Esophagus squamous epithelium (tissue), 5 donors: Measurements from ENCODE around the gene DSCAML1. TPM values are rescaled to one million over a fixed set of nuclear protein-coding genes. Genes with fewer than 3 reads are reported as not detected.

Experiments
- DNase-seq: peaks from one replicate; lab custom pipeline; 2025; lab: John Stamatoyannopoulos, UW
- H3K27ac ChIP-seq, 4 donors: fragments of 200-600 bp; sonication (generic); one replicate each; pipeline ENCODE4 v1.5.1; 2016 to 2019; ENCODE audit warnings: mild to moderate bottlenecking in 1 of 4
- H3K27me3 ChIP-seq, 4 donors: fragments of 200-600 bp; sonication (generic); 1 replicate in 3 of 4; 2 replicates in 1 of 4; pipeline versions ENCODE4 v1.5.1 to v1.6.0; 2017 to 2021; ENCODE audit warnings: antibody characterized with exemption in 1 of 4
- H3K36me3 ChIP-seq, 3 donors: fragments of 200-600 bp; sonication (generic); one replicate each; pipeline ENCODE4 v1.5.1; 2016 to 2019
- H3K4me1 ChIP-seq, 3 donors: fragments of 200-600 bp; sonication (generic); one replicate each; pipeline ENCODE4 v1.5.1; 2017 to 2019
- H3K4me3 ChIP-seq, 4 donors: fragments of 200-600 bp; sonication (generic); 1 replicate in 3 of 4; 2 replicates in 1 of 4; pipeline ENCODE4 v1.5.1; 2016 to 2019; ENCODE audit warnings: mild to moderate bottlenecking in 2 of 4, moderate library complexity in 1 of 4
- H3K9me3 ChIP-seq, 3 donors: fragments of 200-600 bp; sonication (generic); one replicate each; pipeline ENCODE4 v1.5.1; 2016 to 2019
- POLR2A ChIP-seq, 4 donors: fragments of 450-650 bp; IDR thresholded peaks; one replicate each; pipeline ENCODE4 v1.6.1; 2017; ENCODE audit warnings: antibody characterized with exemption in 4 of 4, mild to moderate bottlenecking in 4 of 4, moderate library complexity in 3 of 4
- WGBS, 2 donors: methylation state at CpG; one replicate each; pipeline ENCODE4 v1.1.5; 2018; 5-methylcytosine and 5-hydroxymethylcytosine counted together
- intact Hi-C: fragments of 100-400 bp; cut with DNase I; formaldehyde crosslinking; loops from one replicate; pipeline ENCODE4 v1.15.0; 2022
- total RNA-seq, 4 donors: library from RNA; depleted of rRNA; stranded (reverse); fragments of >200 nt; gene quantifications; one replicate each; pipeline ENCODE4 v1.1.0, GENCODE V29; 2016
- TF ChIP-seq, protein P1 (sequence below), 6 experiments: fragments of 450-650 bp in 4 of 6; fragments of 200-600 bp in 2 of 6; sonication (generic) in 2 of 6; IDR thresholded peaks; one replicate each; pipeline ENCODE4 v1.5.1; 2016 to 2019; ENCODE audit warnings: antibody characterized with exemption in 6 of 6, mild to moderate bottlenecking in 4 of 6, moderate library complexity in 4 of 6
- donor health status: DM: yes; HTN: yes; CAD: no.

Gene DSCAML1
- total RNA-seq, 4 donors from 2014 or later = 0.04 to 0.19 TPM; not detected in 2

DNA sequence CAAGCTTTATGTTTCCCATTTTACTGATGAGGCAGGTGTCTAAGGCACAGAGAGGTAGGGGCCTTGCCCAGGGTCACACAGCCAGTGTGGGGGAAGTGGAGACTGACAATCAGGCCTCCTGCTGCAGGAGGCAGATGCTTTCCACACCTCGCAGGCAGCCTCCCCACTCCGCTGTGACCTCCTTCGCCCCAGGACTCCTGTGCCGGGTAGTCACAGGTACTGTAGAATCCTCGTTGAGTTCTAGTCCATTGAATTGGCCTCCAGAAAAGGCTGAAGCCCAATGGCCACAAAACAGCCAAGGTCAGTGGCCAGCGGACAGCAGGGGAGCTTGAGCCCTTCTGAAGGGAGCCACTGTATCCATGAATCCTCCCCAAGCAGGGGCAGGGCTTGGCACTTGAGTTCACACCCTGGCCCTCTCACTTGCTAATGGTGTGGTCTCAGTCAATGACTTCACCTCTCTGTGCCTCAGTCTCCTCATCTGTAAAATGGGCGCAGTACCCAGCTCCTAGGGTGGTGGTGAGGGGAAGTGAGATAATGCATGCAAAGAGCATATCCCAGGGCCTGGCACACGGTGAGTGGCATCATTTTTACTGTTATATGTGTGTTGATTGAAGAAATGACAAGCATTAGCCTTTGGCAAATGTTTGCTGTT, 28.6 kb upstream of the DSCAML1 start:
- H3K27me3 ChIP-seq = peaks cover 0 to 38% (median 0%) of the 10 kb centered on the region in 4 donors
- no peak for DNase-seq
- TF ChIP-seq, protein P1, sequence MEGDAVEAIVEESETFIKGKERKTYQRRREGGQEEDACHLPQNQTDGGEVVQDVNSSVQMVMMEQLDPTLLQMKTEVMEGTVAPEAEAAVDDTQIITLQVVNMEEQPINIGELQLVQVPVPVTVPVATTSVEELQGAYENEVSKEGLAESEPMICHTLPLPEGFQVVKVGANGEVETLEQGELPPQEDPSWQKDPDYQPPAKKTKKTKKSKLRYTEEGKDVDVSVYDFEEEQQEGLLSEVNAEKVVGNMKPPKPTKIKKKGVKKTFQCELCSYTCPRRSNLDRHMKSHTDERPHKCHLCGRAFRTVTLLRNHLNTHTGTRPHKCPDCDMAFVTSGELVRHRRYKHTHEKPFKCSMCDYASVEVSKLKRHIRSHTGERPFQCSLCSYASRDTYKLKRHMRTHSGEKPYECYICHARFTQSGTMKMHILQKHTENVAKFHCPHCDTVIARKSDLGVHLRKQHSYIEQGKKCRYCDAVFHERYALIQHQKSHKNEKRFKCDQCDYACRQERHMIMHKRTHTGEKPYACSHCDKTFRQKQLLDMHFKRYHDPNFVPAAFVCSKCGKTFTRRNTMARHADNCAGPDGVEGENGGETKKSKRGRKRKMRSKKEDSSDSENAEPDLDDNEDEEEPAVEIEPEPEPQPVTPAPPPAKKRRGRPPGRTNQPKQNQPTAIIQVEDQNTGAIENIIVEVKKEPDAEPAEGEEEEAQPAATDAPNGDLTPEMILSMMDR (IDR thresholded peaks at IDR 0.05) = no peak
- no peak for TF ChIP-seq POLR2A (IDR thresholded peaks at IDR 0.05)
- peak overlapping the region in 1 of 4 donors; percentile 29 for H3K27ac ChIP-seq
- no peaks in the 10 kb centered on the region for H3K36me3 ChIP-seq
- WGBS, 2 donors = 88 to 92% methylated on average over 4 to 6 of the region's 8 CpGs
- intact Hi-C loops = no loop called here
- H3K9me3 ChIP-seq = no peaks in the 10 kb centered on the region
- no peak overlapping the region for H3K4me3 ChIP-seq
- peaks cover 8 to 67% (median 45%) of the 10 kb centered on the region in 3 donors for H3K4me1 ChIP-seq

GRCh38 chr11:117824571-117825537, 27.8 kb upstream of the DSCAML1 start, which contains the start of gene FXYD2:
FXYD2 (minus strand) TSS chr11:117824744; CDS start chr11:117824678, 66 bp downstream.
- intact Hi-C loops = no loop called here
- no peak for TF ChIP-seq POLR2A (IDR thresholded peaks at IDR 0.05)
- TF ChIP-seq, protein P1 (IDR thresholded peaks at IDR 0.05) = no peak

DNA sequence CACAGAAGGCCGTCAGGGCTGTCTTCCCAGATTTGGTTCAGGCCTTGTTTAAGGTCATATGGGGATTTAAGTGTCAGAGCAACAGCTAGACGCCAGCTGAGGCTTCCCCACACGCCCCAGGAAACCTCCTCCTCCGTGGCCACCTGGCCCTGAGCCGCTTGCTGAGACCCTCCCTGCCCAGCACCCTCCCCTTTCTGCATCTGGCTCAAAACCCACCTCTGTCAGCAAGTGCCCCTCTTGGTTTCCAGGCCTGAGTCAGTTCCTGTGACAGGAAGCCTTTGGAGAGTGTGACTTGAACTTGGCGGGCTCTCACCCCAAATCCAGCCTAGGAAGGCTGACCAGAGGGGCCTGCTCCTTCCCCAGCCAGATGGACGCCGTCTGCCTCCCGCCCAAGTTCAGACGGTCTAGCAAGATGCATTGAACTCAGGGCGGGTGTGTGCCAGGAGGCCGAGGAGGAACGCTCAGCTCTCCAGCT, 27.0 kb upstream of the DSCAML1 start:
- Histone ChIP-seq H3K9me3 (no peaks in the 10 kb centered on the region), H3K4me1 (peaks cover 6 to 50% (median 33%) of the 10 kb centered on the region in 3 donors), H3K36me3 (no peaks in the 10 kb centered on the region), H3K4me3 (peak overlapping the region in 1 of 4 donors; percentile 1), H3K27ac (peak overlapping the region; percentile 57 to 86 (median 69)), H3K27me3 (peaks cover 0 to 25% (median 0%) of the 10 kb centered on the region in 4 donors)
- intact Hi-C loops = no loop called here
- TF ChIP-seq, protein P1 (IDR thresholded peaks at IDR 0.05) = no peak
- no peak for TF ChIP-seq POLR2A (IDR thresholded peaks at IDR 0.05)
- DNase-seq = no peak
- WGBS, 2 donors = 49 to 56% methylated on average over 5 to 13 of the region's 13 CpGs

More at GRCh38 chr11:117824571-117825537, 27.8 kb upstream of the DSCAML1 start, which contains the start of gene FXYD2:
- no peak for DNase-seq
- 48 to 54% methylated on average over 17 of the region's 22 CpGs for WGBS, 2 donors
- H3K4me3 ChIP-seq = peak within 1 kb of the TSS in 1 of 4 donors; percentile 1
- H3K36me3 ChIP-seq = no peaks in the 10 kb centered on the region
- H3K27ac ChIP-seq = peak within 1 kb of the TSS; percentile 57 to 86 (median 69)
- no peaks in the 10 kb centered on the region for H3K9me3 ChIP-seq
- peaks cover 0 to 31% (median 0%) of the 10 kb centered on the region in 4 donors for H3K27me3 ChIP-seq
- peaks cover 8 to 59% (median 41%) of the 10 kb centered on the region in 3 donors for H3K4me1 ChIP-seq

GRCh38 chr11:117823294-117823945, 26.4 kb upstream of the DSCAML1 start:
- H3K4me1 ChIP-seq = peaks cover under 1 to 47% (median 27%) of the 10 kb centered on the region in 3 donors

More at GRCh38 chr11:117823294-117823945, 26.4 kb upstream of the DSCAML1 start:
- no peak for DNase-seq
- peaks cover 0 to 21% (median 0%) of the 10 kb centered on the region in 4 donors for H3K27me3 ChIP-seq
- no peak overlapping the region for H3K4me3 ChIP-seq
- intact Hi-C loops = no loop called here
- H3K27ac ChIP-seq = peak overlapping the region; percentile 57 to 86 (median 69)
- no peaks in the 10 kb centered on the region for H3K9me3 ChIP-seq
- no peak for TF ChIP-seq POLR2A (IDR thresholded peaks at IDR 0.05)
- TF ChIP-seq, protein P1 (IDR thresholded peaks at IDR 0.05) = peak in 1 of 6 experiments; percentile 29
- H3K36me3 ChIP-seq = no peaks in the 10 kb centered on the region
- 52 to 75% methylated on average over 5 of the region's 18 CpGs for WGBS, 2 donors
